Astrocyte of the spinal cord (primary cell): ENCODE measurements around the gene ALDH1L1.

Experiments
- DNase-seq: peaks from one replicate; pipeline ENCODE4 v3.0.0; 2011; ENCODE audit warnings: low read depth, low spot score
- H3K4me3 ChIP-seq: 2 replicates; pipeline ENCODE4 v1.5.1; 2011; ENCODE audit warnings: low read depth, mild to moderate bottlenecking, low read length, moderate library complexity
- in situ Hi-C: cut with HindIII; loops from 2 replicates; pipeline ENCODE4 v1.10.0; 2017; ENCODE audit warnings: low sequenced_read_pairs
- TF ChIP-seq, protein P1 (sequence below): IDR thresholded peaks from 2 replicates; pipeline ENCODE4 v1.5.1; 2012; ENCODE audit warnings: low read depth, mild to moderate bottlenecking, low read length, inconsistent platforms

The ALDH1L1 gene

DNA sequence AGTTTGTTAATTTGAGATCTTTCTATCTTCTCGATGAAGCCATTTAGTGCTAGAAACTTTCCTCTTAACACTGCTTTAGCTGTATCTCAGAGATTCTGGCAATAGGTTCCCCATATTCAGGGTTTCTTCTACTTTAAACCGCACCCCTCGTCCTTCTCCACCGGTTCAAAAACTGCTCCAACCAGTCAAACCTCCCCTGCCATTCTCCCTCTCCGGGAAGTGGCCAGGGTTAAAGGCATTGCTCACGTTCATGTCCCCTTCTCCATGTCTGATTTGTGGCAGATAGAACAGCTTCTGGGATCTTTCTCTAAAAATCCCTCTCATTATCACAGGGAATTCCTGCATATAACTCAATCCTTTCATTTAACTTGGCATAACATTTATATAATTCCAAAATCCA, 14.4 kb downstream of the ALDH1L1 start:
- DNase-seq = no peak
- in situ Hi-C loops = no loop called here
- H3K4me3 ChIP-seq = no peak overlapping the region
- TF ChIP-seq, protein P1, sequence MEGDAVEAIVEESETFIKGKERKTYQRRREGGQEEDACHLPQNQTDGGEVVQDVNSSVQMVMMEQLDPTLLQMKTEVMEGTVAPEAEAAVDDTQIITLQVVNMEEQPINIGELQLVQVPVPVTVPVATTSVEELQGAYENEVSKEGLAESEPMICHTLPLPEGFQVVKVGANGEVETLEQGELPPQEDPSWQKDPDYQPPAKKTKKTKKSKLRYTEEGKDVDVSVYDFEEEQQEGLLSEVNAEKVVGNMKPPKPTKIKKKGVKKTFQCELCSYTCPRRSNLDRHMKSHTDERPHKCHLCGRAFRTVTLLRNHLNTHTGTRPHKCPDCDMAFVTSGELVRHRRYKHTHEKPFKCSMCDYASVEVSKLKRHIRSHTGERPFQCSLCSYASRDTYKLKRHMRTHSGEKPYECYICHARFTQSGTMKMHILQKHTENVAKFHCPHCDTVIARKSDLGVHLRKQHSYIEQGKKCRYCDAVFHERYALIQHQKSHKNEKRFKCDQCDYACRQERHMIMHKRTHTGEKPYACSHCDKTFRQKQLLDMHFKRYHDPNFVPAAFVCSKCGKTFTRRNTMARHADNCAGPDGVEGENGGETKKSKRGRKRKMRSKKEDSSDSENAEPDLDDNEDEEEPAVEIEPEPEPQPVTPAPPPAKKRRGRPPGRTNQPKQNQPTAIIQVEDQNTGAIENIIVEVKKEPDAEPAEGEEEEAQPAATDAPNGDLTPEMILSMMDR = no peak

DNA sequence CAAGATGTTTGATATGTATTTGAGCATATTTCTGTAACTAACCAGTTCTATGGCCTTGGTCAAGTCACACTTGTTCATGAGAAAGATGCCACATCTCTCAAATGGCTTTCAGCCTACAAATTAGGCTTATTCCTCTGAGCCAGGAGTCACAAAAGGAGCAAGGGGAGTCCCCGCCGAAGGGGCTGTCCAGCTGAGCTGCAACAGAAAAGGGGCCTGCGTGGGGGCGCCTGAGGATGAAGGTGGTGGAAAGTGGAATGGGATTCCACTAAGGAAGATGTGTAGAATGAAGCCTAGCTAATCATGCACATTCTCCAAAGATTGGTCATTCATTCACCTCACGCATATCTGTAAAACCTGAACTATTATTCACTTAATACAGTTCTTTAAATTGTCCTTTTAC, 19.1 kb downstream of the ALDH1L1 start:
- DNase-seq = no peak
- TF ChIP-seq, protein P1 = no peak
- in situ Hi-C loops = no loop called here
- no peak overlapping the region for H3K4me3 ChIP-seq

DNA sequence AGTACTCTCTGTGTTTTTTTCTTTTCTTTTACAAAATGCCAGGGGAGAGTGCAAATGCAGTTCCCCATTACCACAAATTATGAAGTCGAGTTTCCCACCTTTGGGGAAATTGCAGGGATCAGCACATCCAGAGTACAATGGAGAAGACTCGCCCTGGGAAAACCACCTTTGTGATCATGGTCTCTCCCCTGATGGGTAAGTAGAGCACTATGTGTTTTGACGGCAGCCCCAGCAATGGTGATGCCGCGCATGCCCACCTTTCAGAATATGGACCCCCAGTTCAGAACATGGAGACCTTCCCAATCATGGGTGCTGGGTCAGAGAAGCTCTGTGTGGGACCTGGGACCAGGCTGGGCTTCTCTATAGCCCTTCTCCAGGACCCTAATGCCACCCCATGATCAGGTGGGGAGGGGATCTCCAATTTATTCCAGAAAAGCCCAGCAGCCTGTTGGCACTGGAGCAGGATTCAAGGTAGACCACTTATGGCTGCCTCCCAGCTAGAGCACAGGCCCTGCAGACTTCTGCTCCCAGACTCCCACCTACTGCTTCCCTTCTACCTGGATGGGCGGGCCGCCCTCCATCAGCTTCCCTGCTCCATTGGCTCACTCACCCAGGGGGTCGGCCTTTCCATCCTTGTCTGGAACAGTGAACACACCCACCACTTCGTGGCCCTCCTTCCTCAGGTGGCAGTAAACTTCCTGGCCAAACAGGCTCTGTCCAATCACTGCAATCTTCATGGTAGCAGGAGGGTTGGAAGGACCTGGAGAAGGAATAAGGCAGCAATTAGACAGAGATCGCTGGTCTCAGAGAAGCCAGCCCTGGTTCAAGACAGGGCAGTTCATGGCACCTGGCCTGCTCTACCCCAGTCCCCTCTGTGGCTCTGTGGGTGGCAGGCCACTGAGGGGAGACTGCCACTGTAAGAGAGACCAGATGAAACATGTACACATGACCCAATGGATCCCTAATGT, 19.9 kb downstream of the ALDH1L1 start:
- in situ Hi-C loops = no loop called here
- no peak overlapping the region for H3K4me3 ChIP-seq
- TF ChIP-seq, protein P1 = no peak
- no peak for DNase-seq

DNA sequence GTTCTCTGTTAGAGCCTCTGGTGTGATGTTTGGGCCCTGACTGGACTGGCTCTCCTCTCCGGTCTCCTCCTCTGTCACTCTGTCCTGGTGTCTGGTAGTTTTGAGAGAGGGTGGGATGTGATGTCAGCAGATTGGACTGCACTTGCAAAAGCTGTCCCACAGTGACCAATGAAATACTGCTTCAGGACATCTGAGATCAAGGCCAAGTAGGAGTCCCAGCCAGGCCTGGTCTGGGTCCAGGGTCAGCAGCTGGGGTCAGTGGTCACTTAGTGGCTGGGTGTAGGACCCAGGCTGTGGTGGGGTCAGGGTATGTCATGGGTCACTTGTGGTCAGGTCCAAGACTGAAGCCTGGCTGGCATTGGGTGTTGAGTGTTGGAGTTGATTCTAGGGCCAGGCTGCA, 20.9 kb downstream of the ALDH1L1 start:
- DNase-seq = no peak
- TF ChIP-seq, protein P1 = no peak
- in situ Hi-C loops = no loop called here
- no peak overlapping the region for H3K4me3 ChIP-seq

DNA sequence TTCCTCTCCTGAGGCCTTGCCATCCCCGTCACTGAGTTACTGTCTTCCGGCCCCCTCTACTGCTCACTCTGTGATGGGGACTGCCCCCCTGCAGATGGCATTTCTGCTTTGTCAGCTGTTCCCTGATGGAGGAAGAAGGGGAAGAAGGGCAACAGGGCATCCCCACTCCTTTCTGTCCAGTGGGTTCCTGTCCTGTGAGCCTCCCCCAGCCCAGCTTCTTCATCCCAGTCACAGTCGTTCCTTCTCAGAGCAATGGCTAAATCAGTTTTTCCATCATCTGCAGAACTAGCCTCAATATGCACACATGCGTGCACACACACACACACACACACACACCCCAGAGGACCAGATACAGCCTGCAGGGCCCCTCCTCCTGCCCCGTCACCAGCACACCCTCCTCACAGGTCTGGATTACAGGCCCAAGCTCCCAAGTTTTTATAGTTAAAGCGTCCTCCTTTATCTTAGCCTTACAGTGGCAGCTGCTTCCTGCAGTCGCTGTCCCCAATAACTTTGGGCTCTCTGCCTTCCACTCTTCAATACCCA, 21.4 kb downstream of the ALDH1L1 start:
- TF ChIP-seq, protein P1 = no peak
- H3K4me3 ChIP-seq = no peak overlapping the region
- no peak for DNase-seq
- in situ Hi-C loops = no loop called here

DNA sequence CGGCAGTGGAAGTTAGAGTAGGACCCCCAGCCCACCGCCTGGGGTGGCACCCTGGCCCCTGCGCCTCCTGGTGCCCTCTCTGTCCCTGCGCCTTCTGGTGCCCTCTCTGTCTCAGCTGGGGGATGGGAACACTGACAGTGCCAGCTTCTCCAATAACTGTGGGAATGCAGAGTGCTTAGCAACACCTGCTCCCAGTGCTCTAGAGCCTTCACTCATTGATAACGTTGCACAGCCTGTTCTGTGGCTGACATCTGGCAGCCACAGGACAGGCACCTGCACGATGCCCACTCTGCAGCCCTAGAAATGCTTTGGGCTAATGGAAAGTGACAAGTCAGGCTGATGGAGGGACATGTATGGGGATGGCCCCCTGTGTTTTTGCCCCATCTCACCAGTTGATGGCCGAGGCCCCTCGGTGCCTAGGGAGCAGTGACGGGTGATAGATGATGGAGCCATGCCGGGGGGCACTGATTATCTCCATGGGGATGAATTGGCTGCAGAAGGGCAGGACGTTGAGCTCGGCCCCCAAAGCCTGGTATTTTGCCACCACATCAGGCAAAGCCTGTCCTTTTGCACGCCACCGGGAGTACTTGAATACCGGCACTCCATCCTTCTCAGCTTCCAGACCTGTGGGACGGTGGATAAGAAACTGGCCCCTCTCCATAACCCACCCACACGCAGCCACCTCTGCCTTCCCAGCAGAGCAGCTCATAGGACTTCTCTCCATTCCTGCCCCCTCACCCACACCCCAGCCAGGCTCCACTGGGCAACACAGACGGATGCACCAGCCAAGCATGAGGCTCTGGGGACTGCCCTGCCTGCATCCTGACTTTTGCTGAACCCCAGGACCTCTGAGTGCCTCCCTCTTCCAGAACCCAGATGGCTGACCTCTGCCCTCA, 22.1 kb downstream of the ALDH1L1 start:
- no peak for DNase-seq
- TF ChIP-seq, protein P1 = no peak
- no peak overlapping the region for H3K4me3 ChIP-seq
- in situ Hi-C loops = no loop called here
